Fibroblast of villous mesenchyme (primary cell): Measurements from ENCODE around the gene UBE2R2. TPM values are rescaled to one million over a fixed set of nuclear protein-coding genes. Genes with fewer than 3 reads are reported as not detected.
A peak's percentile ranks its signal among the peaks of the same experiment; 100 is the strongest.

Experiments
- DNase-seq: peaks from one replicate; pipeline ENCODE4 v3.0.0-alpha.2; 2010; ENCODE audit warnings: low read depth
- H3K4me3 ChIP-seq: 2 replicates; pipeline ENCODE4 v1.5.1; 2011; ENCODE audit warnings: low read depth, mild to moderate bottlenecking, low read length
- total RNA-seq: library from RNA; depleted of rRNA; stranded (reverse); fragments of >200 nt; gene quantifications from 2 replicates; pipeline ENCODE4 v1.2.3, GENCODE V29; 2012
- TF ChIP-seq, protein P1 (sequence below): IDR thresholded peaks from 2 replicates; pipeline ENCODE4 v1.5.1; 2012; ENCODE audit warnings: low read depth, mild to moderate bottlenecking, low read length; ENCODE audit not compliant: insufficient read depth

Gene UBE2R2
- total RNA-seq, 1 donor = 20.3 TPM

DNA sequence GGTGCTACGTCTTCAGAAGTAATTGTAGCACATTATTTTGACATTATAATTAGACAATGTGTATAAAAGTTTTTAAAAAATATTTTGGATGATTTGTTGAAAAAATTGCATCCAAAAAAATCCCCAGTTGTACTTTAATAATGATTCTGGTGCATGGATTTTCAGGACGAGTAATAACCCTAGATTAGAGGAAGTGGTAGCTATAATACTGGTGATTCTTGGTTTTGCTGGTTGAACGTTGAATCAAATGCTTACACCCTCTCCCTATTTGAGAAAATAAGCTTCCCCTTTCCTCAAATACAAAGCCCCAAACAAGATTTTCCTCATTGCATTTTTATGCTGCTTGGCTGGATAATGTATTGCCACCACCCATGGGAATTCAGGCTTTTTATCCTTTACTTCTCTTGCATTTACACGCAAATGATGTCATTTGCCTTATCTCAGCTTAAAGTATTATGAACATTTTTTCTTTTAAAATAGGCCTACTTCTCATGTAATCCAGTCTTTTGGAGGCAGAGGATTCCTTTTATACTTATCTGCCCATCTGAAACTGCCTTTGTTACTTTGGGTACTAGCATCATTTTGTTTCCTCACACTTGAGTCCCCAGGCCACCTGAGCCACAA, 86.3 kb downstream of the UBE2R2 start:
- H3K4me3 ChIP-seq = no peak overlapping the region
- DNase-seq = peak; percentile 46
- TF ChIP-seq, protein P1, sequence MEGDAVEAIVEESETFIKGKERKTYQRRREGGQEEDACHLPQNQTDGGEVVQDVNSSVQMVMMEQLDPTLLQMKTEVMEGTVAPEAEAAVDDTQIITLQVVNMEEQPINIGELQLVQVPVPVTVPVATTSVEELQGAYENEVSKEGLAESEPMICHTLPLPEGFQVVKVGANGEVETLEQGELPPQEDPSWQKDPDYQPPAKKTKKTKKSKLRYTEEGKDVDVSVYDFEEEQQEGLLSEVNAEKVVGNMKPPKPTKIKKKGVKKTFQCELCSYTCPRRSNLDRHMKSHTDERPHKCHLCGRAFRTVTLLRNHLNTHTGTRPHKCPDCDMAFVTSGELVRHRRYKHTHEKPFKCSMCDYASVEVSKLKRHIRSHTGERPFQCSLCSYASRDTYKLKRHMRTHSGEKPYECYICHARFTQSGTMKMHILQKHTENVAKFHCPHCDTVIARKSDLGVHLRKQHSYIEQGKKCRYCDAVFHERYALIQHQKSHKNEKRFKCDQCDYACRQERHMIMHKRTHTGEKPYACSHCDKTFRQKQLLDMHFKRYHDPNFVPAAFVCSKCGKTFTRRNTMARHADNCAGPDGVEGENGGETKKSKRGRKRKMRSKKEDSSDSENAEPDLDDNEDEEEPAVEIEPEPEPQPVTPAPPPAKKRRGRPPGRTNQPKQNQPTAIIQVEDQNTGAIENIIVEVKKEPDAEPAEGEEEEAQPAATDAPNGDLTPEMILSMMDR = no peak

DNA sequence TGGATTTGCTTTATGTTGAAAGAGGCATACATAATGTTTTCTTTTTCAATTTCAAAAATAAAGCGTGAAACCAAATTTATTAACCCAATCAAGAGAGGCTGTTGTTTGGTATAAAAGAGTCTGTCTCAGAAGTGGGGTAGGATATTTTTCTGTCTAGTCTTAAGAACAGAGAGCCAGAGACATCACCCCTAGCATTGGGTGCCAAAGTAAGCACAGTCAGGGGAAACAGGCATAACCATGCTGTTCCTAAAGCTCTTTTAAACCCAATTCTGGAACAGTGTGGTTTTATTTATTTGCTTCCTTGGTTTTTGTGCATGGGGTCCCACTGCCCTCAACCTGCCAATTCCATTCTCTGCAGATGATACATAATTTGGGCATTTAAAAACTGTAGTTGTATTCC, 88.2 kb downstream of the UBE2R2 start:
- H3K4me3 ChIP-seq = no peak overlapping the region
- TF ChIP-seq, protein P1 = no peak
- DNase-seq = no peak

GRCh38 chr9:33906769-33907168, 89.8 kb downstream of the UBE2R2 start:
- TF ChIP-seq, protein P1 = no peak
- no peak for DNase-seq
- no peak overlapping the region for H3K4me3 ChIP-seq

DNA sequence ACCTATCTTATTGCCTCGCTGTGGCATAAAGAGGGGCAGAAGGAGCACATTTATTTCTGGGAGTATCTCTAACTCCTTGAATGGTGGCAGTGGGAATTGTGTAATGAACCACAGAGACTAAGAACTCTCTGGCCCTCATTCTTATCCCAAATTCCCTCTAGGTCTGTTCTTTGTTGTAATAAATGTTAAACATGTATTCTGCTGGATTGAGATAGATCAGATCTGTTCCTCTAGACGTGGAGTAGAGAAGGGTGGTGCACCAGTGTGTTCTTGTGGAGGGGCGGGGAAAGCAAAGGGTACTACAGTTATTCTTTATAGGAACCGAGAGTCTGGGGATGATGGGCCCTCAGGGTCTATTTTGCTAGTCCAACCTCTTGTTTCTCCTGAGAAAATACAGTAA, 90.4 kb downstream of the UBE2R2 start:
- no peak for DNase-seq
- no peak overlapping the region for H3K4me3 ChIP-seq
- TF ChIP-seq, protein P1 = no peak

GRCh38 chr9:33908114-33908513, 91.2 kb downstream of the UBE2R2 start:
- no peak for DNase-seq
- H3K4me3 ChIP-seq = no peak overlapping the region
- TF ChIP-seq, protein P1 = no peak

- no peak for DNase-seq
- no peak overlapping the region for H3K4me3 ChIP-seq
- TF ChIP-seq, protein P1 = no peak
These were observed 91.8 kb downstream of the UBE2R2 start for GRCh38 chr9:33908749-33909148.

- no peak overlapping the region for H3K4me3 ChIP-seq
- TF ChIP-seq, protein P1 = no peak
- no peak for DNase-seq
These were observed 96.6 kb downstream of the UBE2R2 start for GRCh38 chr9:33913541-33913940.
